ENCODE data around the gene ELP5.
A peak's percentile ranks its signal among the peaks of the same experiment; 100 is the strongest.

ELP5 gene

DNA sequence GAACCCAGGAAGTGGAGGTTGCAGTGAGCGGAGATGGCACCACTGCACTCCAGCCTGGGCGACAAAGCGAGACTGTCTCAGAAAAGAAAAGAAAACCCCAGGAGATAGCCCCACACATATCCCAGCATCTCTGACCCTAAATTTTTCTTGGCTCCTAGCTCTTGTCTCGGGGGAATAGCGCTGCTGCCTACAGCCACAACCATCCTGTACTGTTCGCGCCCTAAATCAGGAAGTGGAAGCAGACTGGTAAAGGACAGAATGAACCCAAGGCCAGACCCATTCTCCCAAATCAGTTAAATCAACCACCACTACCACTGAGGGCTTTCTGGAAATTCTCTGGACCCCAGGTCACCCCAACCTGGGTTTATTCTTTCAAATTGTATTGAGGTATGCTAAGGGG lies 2.2 kb upstream of the ELP5 start:
- intact Hi-C loops (cut with DNase I): no loop called here
- peak in 3 of 10 donors; percentile 8 to 22 (median 18) for DNase-seq

DNA sequence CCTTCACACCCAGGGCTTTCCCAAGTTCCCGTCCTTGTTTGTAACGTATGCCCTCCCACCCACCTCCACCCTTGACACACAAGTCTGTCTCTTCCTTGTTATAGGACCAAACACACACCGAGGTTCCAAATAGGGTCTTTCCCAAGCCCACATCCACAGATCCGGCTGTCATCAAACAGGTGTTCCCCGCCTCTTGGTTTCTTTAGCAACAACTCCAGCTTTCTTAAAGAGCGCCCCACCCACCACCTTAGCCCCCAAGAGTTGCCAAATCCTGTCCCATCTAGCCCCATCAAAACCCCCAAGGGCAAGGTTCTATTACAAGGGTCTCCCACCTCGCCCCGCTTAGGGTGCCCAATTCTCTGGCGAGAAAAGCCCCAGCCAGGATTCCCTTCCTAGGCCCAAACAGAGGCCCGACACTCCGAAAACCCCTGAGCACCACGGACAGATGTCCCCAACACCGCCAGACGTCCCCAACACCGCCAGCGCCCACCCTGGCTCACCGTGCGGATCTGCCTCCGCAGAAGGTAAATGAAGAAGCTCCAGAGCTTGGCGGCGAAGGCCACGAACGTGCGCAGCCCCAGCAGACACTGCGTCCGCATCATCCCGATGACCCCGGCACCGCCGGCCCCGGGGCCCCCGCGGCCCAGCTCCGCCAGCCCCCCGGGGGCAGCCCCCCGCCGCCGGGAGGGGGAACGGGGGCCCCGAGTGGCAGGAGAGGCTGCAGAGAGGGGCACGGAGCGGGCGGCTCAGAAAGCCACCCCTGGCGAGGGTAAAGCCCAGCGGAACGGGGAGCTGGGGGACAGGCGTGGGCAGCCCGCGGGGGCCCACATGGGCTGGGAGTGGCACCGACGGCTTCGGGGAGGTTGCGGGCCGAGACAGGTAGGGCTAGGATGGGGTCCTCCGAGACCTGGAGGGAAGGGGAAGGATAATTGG lies 1.1 kb upstream of the ELP5 start:
- DNase-seq: peak in 2 of 10 donors; percentile 61 to 77
- intact Hi-C loops (cut with DNase I): loop anchor here (1.0 kb wide), 1 partner anchor 8 kb away; no protein-coding TSS in a partner anchor

- DNase-seq: peak; percentile 98 to 100 (median 99)
- intact Hi-C loops (cut with DNase I): loop anchor here (1.0 to 2.0 kb wide), 2 partner anchors 8 to 55 kb away; partner anchors contain the start of gene EIF5A
Measured at GRCh38 chr17:7251661-7252175, 297 bp upstream of the ELP5 start, which contains the start of gene CTDNEP1. Gene CTDNEP1 (minus strand): TSS chr17:7251734. CDS start chr17:7251296, 438 bp downstream.

- intact Hi-C loops (cut with DNase I): loop anchor here (2.0 kb wide), 1 partner anchor 54 kb away; the partner anchor contains the start of gene EIF5A
- DNase-seq: no peak
Measured at GRCh38 chr17:7253082-7253481, 1.1 kb downstream of the ELP5 start.

DNA sequence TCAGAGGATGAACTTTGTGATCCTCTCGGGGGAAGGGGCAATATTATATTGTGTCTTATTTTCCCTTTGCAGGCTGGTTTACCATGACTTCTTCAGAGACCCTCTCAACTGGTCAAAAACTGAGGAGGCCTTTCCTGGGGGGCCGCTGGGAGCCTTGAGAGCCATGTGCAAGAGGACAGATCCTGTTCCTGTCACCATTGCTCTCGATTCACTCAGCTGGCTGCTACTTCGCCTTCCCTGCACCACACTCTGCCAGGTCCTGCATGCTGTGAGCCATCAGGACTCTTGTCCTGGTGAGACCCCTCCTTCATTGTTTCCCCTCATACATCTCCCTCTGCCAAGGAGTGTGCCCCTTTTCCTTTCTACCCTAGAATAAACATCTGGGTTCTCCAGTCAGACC lies 2.5 kb downstream of the ELP5 start:
- DNase-seq: peak in 3 of 10 donors; percentile 19 to 50 (median 38)
- intact Hi-C loops (cut with DNase I): no loop called here

DNA sequence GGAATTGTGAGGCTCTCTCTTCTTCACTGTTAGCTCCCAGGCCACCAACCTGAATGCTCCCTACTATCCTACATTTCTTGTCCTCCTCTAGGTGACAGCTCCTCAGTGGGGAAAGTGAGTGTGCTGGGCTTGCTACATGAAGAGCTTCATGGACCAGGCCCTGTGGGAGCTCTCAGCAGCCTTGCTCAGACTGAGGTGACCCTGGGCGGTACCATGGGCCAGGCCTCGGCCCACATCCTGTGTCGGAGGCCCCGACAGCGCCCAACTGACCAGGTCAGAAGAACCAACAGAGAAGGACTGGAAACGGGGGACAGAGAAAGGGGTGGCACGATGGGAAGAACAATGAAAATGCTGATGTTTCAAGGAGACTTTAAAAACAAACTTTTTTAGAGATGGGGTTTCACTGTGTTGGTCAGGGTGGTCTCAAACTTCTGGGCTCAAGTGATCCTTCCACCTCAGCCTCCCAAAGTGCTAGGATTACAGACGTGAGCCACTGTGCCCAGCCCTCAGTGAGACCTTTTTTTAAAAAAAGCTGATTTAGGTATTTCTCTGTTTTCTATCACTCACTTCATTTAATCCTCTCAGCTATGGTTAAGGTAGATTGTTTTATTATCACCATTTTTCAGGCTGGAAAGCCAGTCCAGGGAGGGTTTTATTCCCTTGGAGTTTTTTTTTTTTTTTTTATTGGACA lies 4.9 kb downstream of the ELP5 start:
- intact Hi-C loops (cut with DNase I): no loop called here
- peak in 1 of 10 donors; percentile 52 for DNase-seq

- peak in 2 of 10 donors; percentile 20 to 37 for DNase-seq
Measured at GRCh38 chr17:7258731-7259554, 6.9 kb downstream of the ELP5 start.

DNA sequence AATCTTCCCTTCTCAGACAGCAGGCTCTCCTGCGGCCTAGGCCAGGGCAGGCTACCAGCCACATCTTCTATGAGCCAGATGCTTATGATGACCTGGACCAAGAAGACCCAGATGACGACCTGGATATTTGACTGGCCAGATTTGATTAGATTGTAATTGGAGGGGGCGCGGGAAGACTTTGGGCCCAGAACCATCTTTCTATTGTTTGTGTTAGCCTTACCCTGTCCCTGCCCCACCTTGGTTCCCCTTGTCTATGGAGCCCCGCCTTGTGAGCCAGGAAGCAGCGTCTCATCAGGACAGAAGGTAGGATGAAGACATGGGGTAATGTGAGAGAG lies 7.5 kb downstream of the ELP5 start:
- peak in 1 of 10 donors; percentile 46 for DNase-seq
- intact Hi-C loops (cut with DNase I): no loop called here

More at GRCh38 chr17:7258731-7259554, 6.9 kb downstream of the ELP5 start:
- intact Hi-C loops (cut with DNase I): no loop called here

GRCh38 chr17:7260151-7260550 lies 8.1 kb downstream of the ELP5 start:
- intact Hi-C loops (cut with DNase I): no loop called here

DNA sequence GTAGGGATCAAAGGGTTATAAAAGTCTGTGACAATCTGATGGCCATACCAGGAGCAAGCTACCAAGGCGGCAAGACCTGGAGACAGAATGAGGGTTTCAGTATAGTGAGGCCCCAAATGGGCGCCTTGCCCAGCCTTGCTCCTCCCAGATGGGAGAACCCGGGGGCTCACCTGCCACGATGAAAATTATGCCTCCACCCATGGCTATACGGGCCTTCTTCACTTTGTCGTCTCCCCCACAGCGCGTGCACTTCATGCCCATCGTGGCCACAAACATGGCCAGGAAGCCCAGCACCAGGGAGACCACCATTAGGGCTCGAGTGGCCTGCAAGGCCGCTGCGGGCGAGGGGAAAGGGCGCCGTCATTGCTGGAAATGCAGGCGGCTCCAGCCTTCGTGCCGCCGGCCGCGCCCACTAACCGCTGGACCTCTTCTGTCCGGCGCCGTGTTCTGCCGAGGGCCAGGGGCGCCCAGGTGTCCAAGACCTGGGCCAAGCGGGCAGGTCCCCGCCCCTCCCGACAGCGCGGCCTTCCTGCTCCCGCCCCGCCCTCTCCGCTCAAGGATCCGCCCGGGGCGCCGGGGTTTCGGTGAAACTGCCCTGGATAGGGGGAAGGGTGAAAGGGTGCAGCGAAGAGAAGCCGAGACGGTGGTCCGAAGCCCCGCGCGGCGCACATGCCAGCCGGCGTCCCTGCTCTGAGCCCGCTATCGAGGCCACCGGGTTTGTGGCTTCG lies 8.8 kb downstream of the ELP5 start:
- intact Hi-C loops (cut with DNase I): no loop called here

More at GRCh38 chr17:7260151-7260550, 8.1 kb downstream of the ELP5 start:
- peak in 2 of 10 donors; percentile 30 to 40 for DNase-seq

GRCh38 chr17:7261379-7262191 lies 9.6 kb downstream of the ELP5 start:
- peak in 2 of 10 donors; percentile 63 to 82 for DNase-seq
- intact Hi-C loops (cut with DNase I): no loop called here

More for the DNA sequence above, 8.8 kb downstream of the ELP5 start:
- peak in 2 of 10 donors; percentile 61 to 62 for DNase-seq

GRCh38 chr17:7262192-7262934 lies 10.3 kb downstream of the ELP5 start, which contains the start of gene CLDN7:
Gene CLDN7 (minus strand): TSS chr17:7262478. CDS start chr17:7262043, 435 bp downstream.
- DNase-seq: peak in 2 of 10 donors; percentile 66 to 73
- intact Hi-C loops (cut with DNase I): no loop called here

DNA sequence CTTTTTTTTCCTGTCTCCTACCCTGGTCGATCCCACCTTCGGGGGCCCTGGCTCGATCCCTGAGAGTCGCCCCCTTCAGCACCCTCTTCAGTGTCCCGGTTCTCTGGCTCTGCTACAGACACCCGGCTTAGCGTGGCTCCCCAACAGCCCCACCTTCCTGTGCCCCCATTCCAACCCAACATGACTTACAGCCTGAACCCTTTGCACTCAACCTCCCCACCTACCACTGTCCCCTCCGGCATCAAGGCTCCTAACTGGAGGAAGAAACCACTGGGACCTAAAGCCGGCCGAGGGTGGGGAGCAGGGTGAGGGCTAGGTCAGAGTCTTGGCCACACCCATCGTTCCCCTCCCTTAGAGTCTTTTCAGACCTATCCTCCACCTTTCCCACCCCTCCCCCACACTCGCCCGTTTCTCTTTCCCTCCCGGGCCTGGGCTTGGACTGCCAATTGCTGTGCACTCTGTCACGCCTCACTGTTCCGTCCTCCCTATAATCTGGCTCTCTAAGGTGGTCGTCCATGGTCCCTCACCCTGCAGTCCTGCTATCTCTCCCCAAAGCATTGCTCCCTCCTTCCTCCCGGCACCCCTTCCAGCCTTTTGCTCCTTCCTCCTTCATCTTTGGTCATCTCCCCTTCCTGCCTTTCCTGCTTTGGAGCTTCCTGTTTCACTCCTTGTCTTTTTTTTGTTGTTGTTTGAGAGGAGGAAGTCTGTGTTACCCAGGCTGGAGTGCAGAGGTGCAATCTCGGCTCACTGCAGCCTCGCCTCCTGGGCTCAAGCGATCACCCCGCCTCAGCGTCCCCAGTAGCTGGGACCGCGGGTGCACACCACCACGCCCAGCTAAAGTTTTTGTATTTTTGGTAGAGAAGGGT lies 11.2 kb downstream of the ELP5 start:
- peak in 2 of 10 donors; percentile 25 to 61 for DNase-seq
- intact Hi-C loops (cut with DNase I): no loop called here

- no peak for DNase-seq
- intact Hi-C loops (cut with DNase I): no loop called here
Measured at GRCh38 chr17:7263801-7264078, 11.7 kb downstream of the ELP5 start.

- peak in 1 of 10 donors; percentile 51 for DNase-seq
- intact Hi-C loops (cut with DNase I): no loop called here
Measured at GRCh38 chr17:7266784-7267183, 14.8 kb downstream of the ELP5 start.

- DNase-seq: no peak
- intact Hi-C loops (cut with DNase I): no loop called here
Measured at GRCh38 chr17:7279448-7279847, 27.4 kb downstream of the ELP5 start.

All from posterior cingulate gyrus (tissue), 11 donors.